HG03460 (cell line): ENCODE results near the gene PTPRCAP.

Experiments
- ATAC-seq: cut with Tn5 transposase; IDR thresholded peaks from one replicate; pipeline ENCODE4 v1.9.1; 2021; ENCODE audit not compliant: unreplicated experiment

Gene PTPRCAP

DNA sequence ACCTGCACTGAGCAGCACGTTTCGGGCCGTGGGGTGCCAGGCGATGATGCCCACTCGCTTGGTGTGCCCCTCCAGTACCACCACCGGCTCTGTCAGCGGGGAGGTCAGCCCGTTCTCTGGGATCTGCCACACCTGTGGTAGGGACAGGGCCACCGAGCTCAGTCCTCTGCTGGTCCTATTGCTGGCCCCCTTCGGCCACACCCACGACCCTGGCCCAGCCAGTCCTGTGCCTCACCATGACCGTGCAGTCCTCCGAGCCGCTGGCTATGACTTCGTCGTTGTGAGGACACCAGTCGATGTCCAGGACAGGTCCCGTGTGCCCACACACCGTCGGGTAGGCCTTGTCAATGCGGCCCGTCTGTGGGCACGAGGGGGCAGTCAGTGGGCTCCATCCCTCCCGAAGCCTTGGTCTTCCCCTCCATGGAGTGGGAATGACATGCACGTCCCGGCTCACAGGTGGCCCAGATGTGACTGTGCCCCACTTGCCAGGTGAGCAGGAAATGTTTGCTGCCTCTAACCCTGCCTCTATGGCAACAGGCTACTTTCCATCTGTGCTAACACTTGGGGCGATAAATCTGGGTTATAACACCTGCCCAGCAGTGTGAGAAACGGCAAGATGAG lies 4.4 kb upstream of the PTPRCAP start:
- no peak for ATAC-seq

- no peak for ATAC-seq
These were observed 3.6 kb upstream of the PTPRCAP start for GRCh38 chr11:67441098-67441563.

GRCh38 chr11:67440229-67441097 lies 3.0 kb upstream of the PTPRCAP start:
- no peak for ATAC-seq

DNA sequence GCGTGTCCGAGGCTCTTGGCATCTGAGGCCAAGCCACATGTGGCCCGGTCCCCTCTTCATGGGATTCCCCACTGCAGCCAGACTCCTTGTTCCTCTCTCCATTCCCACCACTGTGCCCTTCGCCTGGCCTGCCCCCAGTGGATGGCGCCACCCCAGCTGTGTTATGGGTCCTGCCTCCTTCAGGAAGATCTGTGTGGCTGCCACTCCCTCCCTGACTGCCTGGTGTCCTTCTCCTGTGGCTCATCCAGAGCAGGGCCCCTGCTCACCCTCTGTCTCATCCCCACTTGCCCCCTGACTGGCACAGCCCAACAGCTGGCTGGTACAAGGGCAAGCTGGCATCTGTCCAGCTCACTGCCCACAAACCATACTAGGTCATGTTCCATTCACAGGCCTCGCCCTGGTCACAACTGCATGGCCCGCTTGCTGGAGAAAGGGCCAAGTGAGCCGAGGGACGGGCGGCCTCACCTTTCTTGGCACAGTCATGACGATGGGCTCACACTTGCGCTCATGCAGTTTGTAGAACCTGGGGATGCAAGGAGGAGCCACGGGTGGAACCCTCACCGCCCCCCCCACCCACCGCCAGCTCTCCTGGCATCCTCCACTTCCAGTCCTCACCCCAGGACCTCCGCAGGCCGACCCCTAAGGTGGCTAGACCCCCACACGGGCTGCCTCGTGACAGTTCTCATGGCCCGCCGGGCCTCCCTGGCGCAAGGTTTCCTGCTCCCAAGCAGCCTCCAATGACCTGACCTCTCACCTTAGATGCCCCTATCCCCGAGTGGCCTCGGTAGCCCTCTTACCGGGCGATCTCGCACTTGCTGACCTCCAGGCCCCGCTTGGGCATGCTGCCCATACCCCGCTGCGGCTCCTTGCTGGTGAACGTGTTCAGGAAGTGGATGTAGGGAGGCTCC lies 2.1 kb upstream of the PTPRCAP start:
- ATAC-seq: no peak

GRCh38 chr11:67438158-67438902 lies 848 bp upstream of the PTPRCAP start:
- ATAC-seq: no peak

- ATAC-seq: no peak
These were observed 301 bp upstream of the PTPRCAP start for GRCh38 chr11:67437809-67438157.

DNA sequence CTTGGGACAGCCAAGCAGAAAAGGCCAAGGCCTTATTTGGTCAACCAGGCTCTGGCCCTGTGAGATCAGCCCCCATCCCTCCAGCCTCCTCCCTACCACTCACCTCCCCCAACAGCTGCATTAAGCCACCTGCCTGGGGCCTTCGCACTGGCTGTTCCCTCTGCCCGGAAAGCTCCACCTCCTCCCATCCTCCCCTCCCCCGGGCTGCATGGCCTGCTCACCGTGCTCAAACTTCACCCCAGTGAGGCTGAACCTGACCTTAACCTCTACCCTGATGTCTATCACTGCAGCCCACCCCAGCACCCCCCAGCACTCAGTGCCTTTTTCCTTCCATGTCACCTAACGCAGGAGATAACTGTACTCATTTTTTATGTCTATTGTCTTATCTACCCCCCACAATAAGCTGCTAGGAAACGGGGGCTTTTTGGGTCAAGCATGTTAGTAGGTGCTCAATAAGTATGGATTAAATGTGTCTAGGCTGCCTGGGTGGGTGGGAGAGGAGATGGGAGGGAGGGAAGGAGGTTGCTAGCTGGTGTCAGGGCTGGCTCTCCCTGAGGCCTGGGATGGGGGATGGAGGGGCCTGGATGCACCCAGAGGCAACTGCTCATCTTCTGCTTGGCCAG lies 912 bp downstream of the PTPRCAP start:
- peak; percentile 40 for ATAC-seq

- no peak for ATAC-seq
These were observed 1.6 kb downstream of the PTPRCAP start for GRCh38 chr11:67435727-67436458.

DNA sequence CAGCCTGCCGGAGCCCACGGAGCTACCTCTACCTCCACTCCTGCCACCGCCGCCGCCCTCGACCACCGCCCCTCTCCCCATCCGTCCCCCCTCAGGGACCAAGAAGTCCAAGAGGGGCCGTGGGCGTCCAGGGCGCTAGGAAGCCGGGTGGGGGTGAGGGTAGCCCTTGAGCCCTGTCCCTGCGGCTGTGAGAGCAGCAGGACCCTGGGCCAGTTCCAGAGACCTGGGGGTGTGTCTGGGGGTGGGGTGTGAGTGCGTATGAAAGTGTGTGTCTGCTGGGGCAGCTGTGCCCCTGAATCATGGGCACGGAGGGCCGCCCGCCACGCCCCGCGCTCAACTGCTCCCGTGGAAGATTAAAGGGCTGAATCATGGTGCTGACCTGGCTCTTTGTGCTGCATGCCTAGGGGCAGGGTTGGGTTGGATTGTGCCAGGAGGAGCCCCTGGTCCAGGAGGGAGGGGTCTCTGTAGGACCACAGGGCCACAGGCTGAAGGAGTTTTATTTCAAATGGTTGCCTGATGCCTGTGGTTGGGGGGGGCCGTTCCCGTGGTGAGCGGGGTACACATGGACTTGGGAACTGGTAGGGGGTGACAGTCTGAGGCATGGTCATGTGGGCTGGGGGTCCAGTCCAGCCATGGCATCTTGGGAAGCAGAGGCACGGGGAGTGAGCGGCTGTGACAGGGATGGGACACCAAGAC lies 2.3 kb downstream of the PTPRCAP start:
- no peak for ATAC-seq

GRCh38 chr11:67434395-67434881 lies 3.0 kb downstream of the PTPRCAP start:
- ATAC-seq: no peak

DNA sequence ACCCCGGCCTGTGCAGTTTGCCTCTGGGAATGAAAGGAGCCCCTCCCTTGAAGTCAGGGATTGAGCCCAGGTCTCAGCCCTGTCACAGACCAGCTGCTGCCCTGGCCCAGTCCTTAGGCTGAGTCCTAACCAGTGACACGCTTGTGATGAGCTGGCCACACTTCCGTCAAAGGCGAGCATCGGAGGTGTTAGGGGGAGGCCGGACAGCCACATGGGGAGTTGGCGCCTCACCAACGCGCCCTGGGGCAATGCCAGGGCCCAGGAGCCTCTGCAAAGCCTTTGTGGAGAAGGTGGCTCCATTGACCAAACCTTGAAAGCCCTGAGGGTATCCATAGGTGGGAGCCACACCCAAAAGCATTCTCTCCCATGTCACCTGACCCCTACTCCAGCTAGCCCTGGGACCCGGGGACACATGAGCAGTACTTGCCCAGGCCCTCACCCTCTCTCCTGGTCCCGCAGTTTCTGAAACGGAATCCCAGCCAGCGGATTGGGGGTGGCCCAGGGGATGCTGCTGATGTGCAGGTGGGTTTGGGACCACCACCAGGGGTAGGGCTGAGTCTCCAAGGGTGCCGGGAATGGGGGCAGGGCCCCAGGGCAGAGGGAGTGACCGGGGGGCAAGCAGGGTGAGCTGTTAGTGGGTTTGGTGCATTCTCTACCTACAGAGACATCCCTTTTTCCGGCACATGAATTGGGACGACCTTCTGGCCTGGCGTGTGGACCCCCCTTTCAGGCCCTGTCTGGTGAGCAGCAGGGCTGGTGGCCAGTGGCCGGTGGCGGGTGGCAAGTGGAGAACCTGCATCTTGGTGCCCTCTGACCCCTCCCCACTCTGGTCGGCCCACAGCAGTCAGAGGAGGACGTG lies 3.7 kb downstream of the PTPRCAP start:
- ATAC-seq: no peak

DNA sequence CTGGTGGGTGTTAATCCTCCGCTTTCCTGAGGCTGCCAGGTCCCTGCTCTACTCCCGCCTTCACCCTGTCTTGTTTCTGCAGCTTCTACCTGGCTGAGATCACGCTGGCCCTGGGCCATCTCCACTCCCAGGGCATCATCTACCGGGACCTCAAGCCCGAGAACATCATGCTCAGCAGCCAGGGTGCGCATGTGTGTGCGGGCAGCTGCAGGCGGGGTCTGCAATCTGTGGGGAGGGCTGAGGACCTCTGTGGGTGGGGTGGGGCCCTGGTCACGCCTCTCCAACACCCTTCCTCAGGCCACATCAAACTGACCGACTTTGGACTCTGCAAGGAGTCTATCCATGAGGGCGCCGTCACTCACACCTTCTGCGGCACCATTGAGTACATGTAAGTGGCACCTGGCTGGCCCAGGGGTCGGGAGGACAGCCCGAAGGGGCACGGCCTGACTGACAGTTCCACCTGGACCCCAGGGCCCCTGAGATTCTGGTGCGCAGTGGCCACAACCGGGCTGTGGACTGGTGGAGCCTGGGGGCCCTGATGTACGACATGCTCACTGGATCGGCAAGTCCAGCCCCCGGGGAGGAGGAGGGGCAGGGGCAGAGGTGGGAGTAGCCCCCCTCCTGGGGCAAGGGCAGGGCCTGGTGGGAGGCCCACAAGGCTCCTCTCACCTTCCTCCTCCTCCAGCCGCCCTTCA lies 4.7 kb downstream of the PTPRCAP start:
- ATAC-seq: no peak

DNA sequence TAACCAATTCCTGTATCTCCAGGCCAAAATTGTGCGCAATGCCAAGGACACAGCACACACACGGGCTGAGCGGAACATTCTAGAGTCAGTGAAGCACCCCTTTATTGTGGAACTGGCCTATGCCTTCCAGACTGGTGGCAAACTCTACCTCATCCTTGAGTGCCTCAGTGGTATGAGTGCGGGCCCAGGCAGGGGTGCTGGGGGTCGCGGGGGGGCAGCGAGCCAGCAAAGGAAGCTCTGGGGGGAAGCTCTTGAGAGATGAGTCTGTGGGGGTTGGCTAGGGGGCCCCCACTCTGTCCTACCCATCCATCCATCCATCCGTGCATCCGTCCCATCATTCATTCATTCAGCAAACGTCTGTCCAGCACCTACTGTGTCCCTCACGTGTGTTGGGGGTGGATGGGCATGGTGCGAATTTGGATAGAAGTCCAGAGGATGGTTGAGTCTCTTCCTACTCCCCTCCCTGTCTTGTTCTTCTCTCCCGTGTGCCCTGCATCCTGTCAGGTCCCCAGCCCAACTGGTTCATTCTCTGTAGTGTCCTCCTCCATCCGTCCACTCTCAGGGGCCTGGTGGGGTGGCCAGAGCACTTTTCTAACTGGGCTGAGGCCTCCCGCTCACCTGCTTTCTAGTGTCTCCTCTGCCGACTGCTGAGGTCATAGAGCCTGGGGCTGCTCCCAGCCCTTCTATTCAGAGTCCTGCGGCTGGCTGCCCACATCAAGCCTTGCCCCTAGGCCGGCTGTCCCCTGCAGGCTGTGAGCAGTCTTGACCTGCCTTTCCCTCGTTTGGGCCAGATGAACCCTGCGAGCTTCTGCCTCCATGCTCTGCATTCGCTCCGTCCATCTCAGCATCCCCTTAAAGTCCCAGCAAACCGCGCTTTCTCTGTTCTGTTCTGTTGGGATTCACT lies 5.9 kb downstream of the PTPRCAP start:
- no peak for ATAC-seq

- no peak for ATAC-seq
These were observed 7.8 kb downstream of the PTPRCAP start for GRCh38 chr11:67429722-67430121.

DNA sequence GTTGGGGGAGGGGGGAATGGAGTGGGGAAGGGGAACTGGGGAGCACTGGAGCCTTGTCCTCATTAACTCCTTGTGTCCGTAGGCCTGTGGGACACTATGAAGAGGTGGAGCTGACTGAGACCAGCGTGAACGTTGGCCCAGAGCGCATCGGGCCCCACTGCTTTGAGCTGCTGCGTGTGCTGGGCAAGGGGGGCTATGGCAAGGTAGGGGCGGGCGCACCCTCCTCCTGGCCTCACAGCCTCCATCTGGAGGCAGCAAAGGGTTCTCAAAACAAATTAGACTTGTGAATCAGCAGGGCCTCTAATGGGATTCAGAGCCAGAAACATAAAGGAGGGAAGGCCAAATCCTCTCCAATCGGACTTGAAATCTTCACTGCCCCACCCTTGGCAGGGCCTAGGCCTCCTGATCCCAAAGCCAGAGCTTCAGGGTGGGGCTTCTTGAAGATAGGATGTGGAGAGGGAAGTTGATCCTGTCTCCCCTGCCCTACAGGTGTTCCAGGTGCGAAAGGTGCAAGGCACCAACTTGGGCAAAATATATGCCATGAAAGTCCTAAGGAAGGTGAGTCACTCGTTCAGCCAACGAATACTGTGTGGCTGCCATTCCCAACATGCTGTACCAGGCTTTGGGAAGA lies 8.3 kb downstream of the PTPRCAP start:
- ATAC-seq: no peak
